GM12892 (cell line): Measurements from ENCODE around the gene LRP8.

Experiments
- POLR2A ChIP-seq: IDR thresholded peaks from 2 replicates; pipeline ENCODE4 v1.6.1; 2011; ENCODE audit warnings: low read depth, low read length, control low read depth
- TAF1 ChIP-seq: IDR thresholded peaks from 2 replicates; pipeline ENCODE4 v1.6.1; 2011; ENCODE audit warnings: low read depth, mild to moderate bottlenecking, control low read depth, low read length, borderline replicate concordance

DNA sequence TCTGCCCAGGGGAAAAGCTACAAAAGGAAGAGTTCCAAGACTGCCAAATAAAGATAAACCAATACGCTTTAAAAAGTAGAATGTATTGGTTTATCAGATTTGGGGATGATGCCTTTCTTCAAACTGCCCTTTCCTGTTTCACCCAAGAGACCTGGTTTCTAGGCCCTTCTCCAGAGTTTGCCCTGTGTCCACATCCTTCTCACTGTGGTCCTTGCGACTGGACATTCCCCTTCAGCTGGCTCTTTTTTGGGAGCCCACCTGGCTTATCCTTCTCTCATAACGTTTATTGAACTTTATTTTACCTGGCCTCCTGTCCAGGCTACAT, 106.9 kb downstream of the LRP8 start:
- TF ChIP-seq TAF1 (no peak), POLR2A (no peak)
